Astrocyte (in vitro differentiated cells and primary cell): Measurements from ENCODE around the gene OSBP2. TPM values are rescaled to one million over a fixed set of nuclear protein-coding genes. Genes with fewer than 3 reads are reported as not detected.

Source experiments
- DNase-seq: peaks from one replicate; pipeline ENCODE4 v3.0.0-alpha.2; 2010; ENCODE audit warnings: low read depth
- FAIRE-seq: peaks from 2 replicates; lab custom pipeline; 2011; peaks lifted over from hg19 to GRCh38; lab: Jason Lieb, UNC
- H2AFZ ChIP-seq: 2 replicates; pipeline ENCODE4 v1.6.0; 2012; ENCODE audit warnings: low read depth, low read length, inconsistent platforms
- H3K27ac ChIP-seq: 2 replicates; pipeline ENCODE4 v1.5.1; 2011; ENCODE audit warnings: low read depth, low read length, inconsistent platforms
- H3K27me3 ChIP-seq: 2 replicates; pipeline ENCODE4 v1.6.0; 2011; ENCODE audit warnings: low read length, inconsistent platforms; ENCODE audit not compliant: insufficient read depth
- H3K36me3 ChIP-seq: 2 replicates; pipeline ENCODE4 v1.5.1; 2011; ENCODE audit warnings: low read length, inconsistent platforms; ENCODE audit not compliant: insufficient read depth
- H3K4me1 ChIP-seq: 2 replicates; pipeline ENCODE4 v1.5.1; 2011; ENCODE audit warnings: low read length, inconsistent platforms; ENCODE audit not compliant: insufficient read depth
- H3K4me2 ChIP-seq: 2 replicates; pipeline ENCODE4 v1.6.0; 2012; ENCODE audit warnings: low read length, inconsistent platforms
- H3K4me3 ChIP-seq: 2 replicates; pipeline ENCODE4 v1.5.1; 2011; ENCODE audit warnings: low read depth, mild to moderate bottlenecking, low read length, inconsistent platforms; ENCODE audit not compliant: insufficient read depth
- H3K79me2 ChIP-seq: 2 replicates; pipeline ENCODE4 v1.6.0; 2012; ENCODE audit warnings: mild to moderate bottlenecking, low read length, inconsistent platforms; ENCODE audit not compliant: insufficient read depth
- H3K9ac ChIP-seq: 2 replicates; pipeline ENCODE4 v1.6.0; 2012; ENCODE audit warnings: mild to moderate bottlenecking, low read length, inconsistent platforms
- H3K9me3 ChIP-seq: 2 replicates; pipeline ENCODE4 v1.5.1; 2012; ENCODE audit warnings: low read depth, mild to moderate bottlenecking, low read length, inconsistent platforms; ENCODE audit not compliant: insufficient read depth
- H4K20me1 ChIP-seq: 2 replicates; pipeline ENCODE4 v1.6.0; 2012; ENCODE audit warnings: low read length, inconsistent platforms; ENCODE audit not compliant: insufficient read depth
- H3K27ac Mint-ChIP-seq: one replicate; pipeline ENCODE4 v1.8.0; 2021; ENCODE audit warnings: mild to moderate bottlenecking, mixed read lengths; ENCODE audit not compliant: unreplicated experiment
- H3K27me3 Mint-ChIP-seq: one replicate; pipeline ENCODE4 v1.8.0; 2021; ENCODE audit warnings: low read depth, mixed read lengths; ENCODE audit not compliant: unreplicated experiment
- H3K36me3 Mint-ChIP-seq: one replicate; pipeline ENCODE4 v1.8.0; 2021; ENCODE audit warnings: low read depth, mixed read lengths; ENCODE audit not compliant: unreplicated experiment
- H3K4me1 Mint-ChIP-seq: one replicate; pipeline ENCODE4 v1.8.0; 2021; ENCODE audit warnings: low read depth, mixed read lengths; ENCODE audit not compliant: unreplicated experiment
- H3K4me3 Mint-ChIP-seq: one replicate; pipeline ENCODE4 v1.8.0; 2021; ENCODE audit warnings: mild to moderate bottlenecking, moderate library complexity, mixed read lengths; ENCODE audit not compliant: unreplicated experiment
- H3K9me3 Mint-ChIP-seq: one replicate; pipeline ENCODE4 v1.8.0; 2021; ENCODE audit warnings: mild to moderate bottlenecking, mixed read lengths; ENCODE audit not compliant: unreplicated experiment
- EZH2 ChIP-seq: IDR thresholded peaks from 2 replicates; pipeline ENCODE4 v1.6.1; 2012; ENCODE audit warnings: mild to moderate bottlenecking, low read length, inconsistent platforms; ENCODE audit not compliant: insufficient read depth
- total RNA-seq: library from RNA; stranded (reverse); gene quantifications from 2 replicates; pipeline ENCODE4 v1.2.1, GENCODE V29; 2021
- TF ChIP-seq, protein P1 (sequence below): IDR thresholded peaks from 2 replicates; pipeline ENCODE4 v1.5.1; 2011; ENCODE audit warnings: low read depth, mild to moderate bottlenecking, inconsistent platforms, low read length, moderate library complexity; ENCODE audit not compliant: insufficient read depth

Gene OSBP2
- total RNA-seq, 1 donor from 2014 or later = 0.48 TPM

DNA sequence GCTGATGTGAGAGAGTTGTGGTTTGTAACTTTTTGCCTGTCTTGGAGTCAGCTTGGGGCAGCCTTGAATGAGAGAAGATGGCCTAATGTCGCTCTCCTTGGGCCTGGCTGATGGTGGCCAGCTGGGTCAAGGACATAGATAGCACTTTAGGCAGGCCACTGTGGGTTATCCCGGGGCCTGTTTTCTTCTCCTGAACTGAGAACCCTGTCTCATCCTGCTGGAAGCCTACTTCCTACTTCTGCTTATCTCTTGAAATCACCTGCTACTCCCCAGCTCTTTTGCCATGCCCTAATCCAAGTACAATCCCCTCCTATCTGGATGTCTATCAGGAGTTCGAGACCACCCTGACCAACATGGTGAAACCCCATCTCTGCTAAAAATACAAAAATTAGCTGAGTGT, 49.5 kb downstream of the OSBP2 start:
- Histone ChIP-seq H3K79me2 (no peaks in the 10 kb centered on the region), H3K36me3 (no peaks in the 10 kb centered on the region), H3K4me2 (no peak overlapping the region), H3K4me1 (no peaks in the 10 kb centered on the region), H3K27me3 (no peaks in the 10 kb centered on the region), H3K4me3 (no peak overlapping the region), H3K27ac (no peak overlapping the region), H4K20me1 (no peaks in the 10 kb centered on the region), H3K9me3 (no peaks in the 10 kb centered on the region), H3K9ac (no peak overlapping the region), H2AFZ (no peak overlapping the region)
- no peak overlapping the region for H3K4me3 Mint-ChIP-seq
- H3K27me3 Mint-ChIP-seq = peaks cover 4% of the 10 kb centered on the region
- no peak overlapping the region for H3K27ac Mint-ChIP-seq
- H3K36me3 Mint-ChIP-seq = no peaks in the 10 kb centered on the region
- peaks cover 3% of the 10 kb centered on the region for H3K9me3 Mint-ChIP-seq
- TF ChIP-seq, protein P1, sequence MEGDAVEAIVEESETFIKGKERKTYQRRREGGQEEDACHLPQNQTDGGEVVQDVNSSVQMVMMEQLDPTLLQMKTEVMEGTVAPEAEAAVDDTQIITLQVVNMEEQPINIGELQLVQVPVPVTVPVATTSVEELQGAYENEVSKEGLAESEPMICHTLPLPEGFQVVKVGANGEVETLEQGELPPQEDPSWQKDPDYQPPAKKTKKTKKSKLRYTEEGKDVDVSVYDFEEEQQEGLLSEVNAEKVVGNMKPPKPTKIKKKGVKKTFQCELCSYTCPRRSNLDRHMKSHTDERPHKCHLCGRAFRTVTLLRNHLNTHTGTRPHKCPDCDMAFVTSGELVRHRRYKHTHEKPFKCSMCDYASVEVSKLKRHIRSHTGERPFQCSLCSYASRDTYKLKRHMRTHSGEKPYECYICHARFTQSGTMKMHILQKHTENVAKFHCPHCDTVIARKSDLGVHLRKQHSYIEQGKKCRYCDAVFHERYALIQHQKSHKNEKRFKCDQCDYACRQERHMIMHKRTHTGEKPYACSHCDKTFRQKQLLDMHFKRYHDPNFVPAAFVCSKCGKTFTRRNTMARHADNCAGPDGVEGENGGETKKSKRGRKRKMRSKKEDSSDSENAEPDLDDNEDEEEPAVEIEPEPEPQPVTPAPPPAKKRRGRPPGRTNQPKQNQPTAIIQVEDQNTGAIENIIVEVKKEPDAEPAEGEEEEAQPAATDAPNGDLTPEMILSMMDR = no peak
- TF ChIP-seq EZH2 = no peak
- FAIRE-seq = no peak
- H3K4me1 Mint-ChIP-seq = peaks cover 8% of the 10 kb centered on the region
- no peak for DNase-seq

DNA sequence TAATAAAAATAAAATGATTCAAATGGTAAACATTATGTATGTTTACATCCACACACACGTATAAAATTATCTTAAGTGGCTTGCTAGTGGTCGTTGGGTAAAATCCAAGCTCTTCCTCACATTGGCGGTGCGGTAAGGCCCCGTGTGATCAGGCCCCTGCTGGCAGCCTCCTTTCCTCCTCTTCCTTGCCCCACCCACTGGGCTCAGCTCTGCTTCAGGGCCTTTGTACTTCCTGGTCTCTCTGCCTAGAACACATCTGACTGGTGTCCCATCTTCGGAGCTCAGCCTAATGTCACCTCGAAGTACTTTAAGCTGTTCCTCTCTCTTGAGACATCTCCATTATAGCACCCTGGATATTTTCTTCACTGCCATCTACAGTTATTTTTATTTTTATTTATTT, 52.8 kb downstream of the OSBP2 start:
- Histone ChIP-seq H3K4me3 (no peak overlapping the region), H3K36me3 (no peaks in the 10 kb centered on the region), H4K20me1 (no peaks in the 10 kb centered on the region), H3K27ac (no peak overlapping the region), H3K79me2 (no peaks in the 10 kb centered on the region), H3K9me3 (no peaks in the 10 kb centered on the region), H3K4me1 (no peaks in the 10 kb centered on the region), H3K9ac (no peak overlapping the region), H3K27me3 (no peaks in the 10 kb centered on the region), H3K4me2 (no peak overlapping the region), H2AFZ (no peak overlapping the region)
- H3K9me3 Mint-ChIP-seq = no peaks in the 10 kb centered on the region
- no peak overlapping the region for H3K4me3 Mint-ChIP-seq
- H3K4me1 Mint-ChIP-seq = peaks cover 4% of the 10 kb centered on the region
- FAIRE-seq (no peak), DNase-seq (no peak)
- no peaks in the 10 kb centered on the region for H3K36me3 Mint-ChIP-seq
- peaks cover 2% of the 10 kb centered on the region for H3K27me3 Mint-ChIP-seq
- TF ChIP-seq EZH2 = no peak
- TF ChIP-seq, protein P1 = no peak
- no peak overlapping the region for H3K27ac Mint-ChIP-seq

DNA sequence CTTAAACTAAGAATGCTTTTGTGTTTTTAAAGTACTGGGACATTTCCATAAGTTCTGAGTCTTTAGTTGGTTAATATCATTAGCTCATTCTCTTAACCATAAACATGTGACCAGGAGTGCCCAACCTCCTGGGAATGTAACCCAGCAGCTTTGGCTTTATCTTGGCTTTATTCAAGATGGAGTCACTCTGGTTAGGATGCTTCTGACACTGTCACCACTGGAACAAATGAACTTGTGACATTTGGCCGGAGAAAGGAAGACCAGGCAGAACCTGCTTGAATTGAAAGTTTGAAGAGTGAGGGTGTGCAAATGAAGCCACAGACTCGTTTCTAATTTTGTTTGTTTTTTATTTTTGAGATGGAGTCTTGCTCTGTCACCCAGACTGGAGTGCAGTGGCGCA, 54.6 kb downstream of the OSBP2 start:
- DNase-seq (no peak), FAIRE-seq (no peak)
- H3K9me3 Mint-ChIP-seq = no peaks in the 10 kb centered on the region
- TF ChIP-seq, protein P1 = no peak
- TF ChIP-seq EZH2 = no peak
- H2AFZ ChIP-seq = no peak overlapping the region
- no peaks in the 10 kb centered on the region for H3K36me3 Mint-ChIP-seq
- no peak overlapping the region for H3K27ac Mint-ChIP-seq
- H3K79me2 ChIP-seq = no peaks in the 10 kb centered on the region
- H3K9me3 ChIP-seq = no peaks in the 10 kb centered on the region
- no peaks in the 10 kb centered on the region for H3K36me3 ChIP-seq
- H3K4me2 ChIP-seq = no peak overlapping the region
- H3K9ac ChIP-seq = no peak overlapping the region
- H3K4me1 ChIP-seq = no peaks in the 10 kb centered on the region
- H3K4me1 Mint-ChIP-seq = peaks cover 7% of the 10 kb centered on the region
- no peaks in the 10 kb centered on the region for H3K27me3 ChIP-seq
- no peaks in the 10 kb centered on the region for H4K20me1 ChIP-seq
- no peak overlapping the region for H3K4me3 ChIP-seq
- no peak overlapping the region for H3K4me3 Mint-ChIP-seq
- peaks cover 4% of the 10 kb centered on the region for H3K27me3 Mint-ChIP-seq
- H3K27ac ChIP-seq = no peak overlapping the region
